NB4 (cell line): ENCODE measurements around the gene ACIN1.

Source experiments
- DNase-seq: peaks from one replicate; pipeline ENCODE4 v3.0.0; 2010; ENCODE audit warnings: low read depth
- H3K4me3 ChIP-seq: one replicate; pipeline ENCODE4 v1.5.1; 2011; ENCODE audit warnings: mild to moderate bottlenecking, low read depth, low read length, moderate library complexity
- MYC ChIP-seq: IDR thresholded peaks from 2 replicates; pipeline ENCODE4 v1.6.1; 2011; ENCODE audit warnings: low read depth, low read length
- POLR2A ChIP-seq: IDR thresholded peaks from 2 replicates; pipeline ENCODE4 v1.6.1; 2011; ENCODE audit warnings: mild to moderate bottlenecking; ENCODE audit not compliant: insufficient read length; ENCODE audit errors: extremely low read depth
- TF ChIP-seq, protein P1 (sequence below): IDR thresholded peaks from one replicate; pipeline ENCODE4 v1.5.1; 2012; ENCODE audit warnings: low read depth, low read length
- TF ChIP-seq, protein P2 (sequence below): IDR thresholded peaks from 2 replicates; pipeline ENCODE4 v1.6.1; 2011; ENCODE audit warnings: low read depth, low read length

ACIN1 gene

DNA sequence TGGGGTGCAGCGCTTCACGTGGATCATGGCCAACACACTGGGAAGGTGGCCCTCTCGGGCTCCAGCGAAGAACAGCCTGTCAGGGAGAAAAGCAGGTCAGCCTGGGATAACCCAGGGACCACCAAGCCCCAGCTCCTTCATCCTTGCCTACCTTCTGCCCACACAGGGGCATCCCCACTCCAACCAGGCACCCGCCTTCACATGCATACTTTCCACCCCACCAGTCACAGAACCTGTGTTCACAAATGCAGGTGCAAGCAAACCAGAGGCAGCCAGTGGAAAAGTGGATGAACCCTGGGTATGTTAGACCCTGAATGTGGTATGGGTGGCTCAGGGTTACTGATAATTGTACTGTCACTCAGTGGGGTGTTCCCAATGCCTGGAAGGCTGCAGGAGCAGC lies 36.5 kb upstream of the ACIN1 start:
- no peak overlapping the region for H3K4me3 ChIP-seq
- DNase-seq: no peak
- TF ChIP-seq POLR2A: no peak
- TF ChIP-seq, protein P1, sequence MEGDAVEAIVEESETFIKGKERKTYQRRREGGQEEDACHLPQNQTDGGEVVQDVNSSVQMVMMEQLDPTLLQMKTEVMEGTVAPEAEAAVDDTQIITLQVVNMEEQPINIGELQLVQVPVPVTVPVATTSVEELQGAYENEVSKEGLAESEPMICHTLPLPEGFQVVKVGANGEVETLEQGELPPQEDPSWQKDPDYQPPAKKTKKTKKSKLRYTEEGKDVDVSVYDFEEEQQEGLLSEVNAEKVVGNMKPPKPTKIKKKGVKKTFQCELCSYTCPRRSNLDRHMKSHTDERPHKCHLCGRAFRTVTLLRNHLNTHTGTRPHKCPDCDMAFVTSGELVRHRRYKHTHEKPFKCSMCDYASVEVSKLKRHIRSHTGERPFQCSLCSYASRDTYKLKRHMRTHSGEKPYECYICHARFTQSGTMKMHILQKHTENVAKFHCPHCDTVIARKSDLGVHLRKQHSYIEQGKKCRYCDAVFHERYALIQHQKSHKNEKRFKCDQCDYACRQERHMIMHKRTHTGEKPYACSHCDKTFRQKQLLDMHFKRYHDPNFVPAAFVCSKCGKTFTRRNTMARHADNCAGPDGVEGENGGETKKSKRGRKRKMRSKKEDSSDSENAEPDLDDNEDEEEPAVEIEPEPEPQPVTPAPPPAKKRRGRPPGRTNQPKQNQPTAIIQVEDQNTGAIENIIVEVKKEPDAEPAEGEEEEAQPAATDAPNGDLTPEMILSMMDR: no peak
- TF ChIP-seq, protein P2, sequence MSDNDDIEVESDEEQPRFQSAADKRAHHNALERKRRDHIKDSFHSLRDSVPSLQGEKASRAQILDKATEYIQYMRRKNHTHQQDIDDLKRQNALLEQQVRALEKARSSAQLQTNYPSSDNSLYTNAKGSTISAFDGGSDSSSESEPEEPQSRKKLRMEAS: no peak
- TF ChIP-seq MYC: no peak

DNA sequence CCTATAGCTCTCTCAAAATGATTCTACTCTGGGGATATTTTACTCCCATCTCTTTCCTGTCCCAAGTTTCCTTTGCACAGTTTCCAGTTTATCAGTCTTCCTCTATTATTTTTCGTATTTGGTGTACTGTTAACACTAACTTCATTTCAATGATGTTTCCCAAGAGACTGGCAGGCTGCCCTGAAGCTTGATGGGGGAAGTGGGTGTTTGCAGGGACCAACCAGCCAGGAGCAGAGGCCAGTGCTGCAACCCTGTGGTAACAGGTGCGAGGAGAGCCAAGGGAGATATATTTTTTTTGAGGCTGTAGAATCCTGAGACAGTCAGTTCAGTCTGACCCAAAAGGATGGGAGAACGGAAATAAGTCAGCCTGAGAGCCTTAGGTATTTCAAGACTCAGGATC lies 35.9 kb upstream of the ACIN1 start:
- TF ChIP-seq, protein P2: no peak
- no peak for TF ChIP-seq POLR2A
- TF ChIP-seq, protein P1: no peak
- no peak for TF ChIP-seq MYC
- peak; percentile 57 for DNase-seq
- no peak overlapping the region for H3K4me3 ChIP-seq

DNA sequence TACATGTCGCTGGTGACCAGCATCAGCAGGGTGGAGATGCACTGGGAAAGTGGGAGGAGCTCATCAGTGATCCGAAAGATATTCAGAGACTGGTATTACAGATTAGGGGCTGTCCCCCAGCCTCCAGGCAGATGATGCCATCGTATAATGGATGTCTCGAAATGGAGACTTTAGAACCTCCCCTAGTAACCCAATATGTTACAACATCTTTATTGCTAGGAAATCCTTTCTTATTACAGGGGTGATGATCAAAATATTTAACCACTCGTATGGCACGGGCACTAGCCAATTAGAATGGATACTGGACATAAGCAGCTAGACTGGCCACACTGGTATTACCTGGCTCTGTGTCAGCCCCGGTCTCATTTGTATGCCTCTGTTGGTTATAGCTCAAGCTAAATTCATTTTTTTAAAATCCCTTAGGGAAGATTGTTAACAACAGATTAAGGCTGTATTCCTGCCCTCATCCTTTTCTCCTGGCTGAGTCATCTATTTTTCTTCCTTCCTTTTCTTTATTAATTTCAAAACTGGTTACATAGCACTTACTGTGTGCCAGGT lies 34.9 kb upstream of the ACIN1 start:
- DNase-seq: no peak
- TF ChIP-seq, protein P2: no peak
- TF ChIP-seq, protein P1: no peak
- TF ChIP-seq MYC (no peak), POLR2A (no peak)
- H3K4me3 ChIP-seq: no peak overlapping the region

- DNase-seq: peak; percentile 14
- TF ChIP-seq, protein P2: no peak
- TF ChIP-seq, protein P1: no peak
- TF ChIP-seq POLR2A: no peak
- no peak for TF ChIP-seq MYC
- H3K4me3 ChIP-seq: no peak overlapping the region
These were observed 34.2 kb upstream of the ACIN1 start for GRCh38 chr14:23128969-23129758.

DNA sequence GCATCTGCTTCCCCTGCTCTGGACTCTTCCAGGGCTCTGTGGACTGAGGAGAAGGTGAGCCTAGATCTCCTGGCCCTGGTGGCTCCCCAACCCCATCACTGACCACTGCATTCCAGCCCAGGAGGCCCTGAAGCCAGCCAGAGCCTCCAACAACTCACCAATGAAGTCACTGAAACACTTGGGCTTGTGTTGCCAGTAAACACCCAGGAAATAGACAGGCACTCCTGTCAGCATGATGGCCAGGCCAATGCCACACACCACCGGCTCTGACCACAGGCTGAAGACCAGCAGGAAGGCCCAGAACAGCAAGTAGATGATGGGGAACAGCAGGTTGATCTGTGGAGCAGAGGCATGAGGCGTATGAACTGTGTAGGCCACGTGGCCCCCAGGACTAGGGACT lies 32.9 kb upstream of the ACIN1 start:
- no peak for DNase-seq
- TF ChIP-seq, protein P1: no peak
- TF ChIP-seq POLR2A: no peak
- no peak overlapping the region for H3K4me3 ChIP-seq
